AG10803 (cell line): ENCODE data around the gene VPS8.

ENCODE experiments used
- DNase-seq: peaks from one replicate; pipeline ENCODE4 v3.0.0; 2010; ENCODE audit warnings: low read depth
- H3K4me3 ChIP-seq: 2 replicates; pipeline ENCODE4 v1.5.1; 2011; ENCODE audit warnings: mild to moderate bottlenecking, low read length, control low read depth
- CTCF ChIP-seq: conservative IDR thresholded peaks from 2 replicates; pipeline ENCODE4 v1.5.1; 2011; ENCODE audit warnings: mild to moderate bottlenecking, low read length, control low read depth, inconsistent platforms

Gene VPS8

GRCh38 chr3:185093116-185093515 is 281.1 kb downstream of the VPS8 start:
- no peak overlapping the region for H3K4me3 ChIP-seq
- DNase-seq = no peak
- no peak for TF ChIP-seq CTCF

GRCh38 chr3:185094697-185095096 is 282.7 kb downstream of the VPS8 start:
- no peak for TF ChIP-seq CTCF
- DNase-seq = no peak
- H3K4me3 ChIP-seq = no peak overlapping the region
